ENCODE data around the gene CDH26.

DNA sequence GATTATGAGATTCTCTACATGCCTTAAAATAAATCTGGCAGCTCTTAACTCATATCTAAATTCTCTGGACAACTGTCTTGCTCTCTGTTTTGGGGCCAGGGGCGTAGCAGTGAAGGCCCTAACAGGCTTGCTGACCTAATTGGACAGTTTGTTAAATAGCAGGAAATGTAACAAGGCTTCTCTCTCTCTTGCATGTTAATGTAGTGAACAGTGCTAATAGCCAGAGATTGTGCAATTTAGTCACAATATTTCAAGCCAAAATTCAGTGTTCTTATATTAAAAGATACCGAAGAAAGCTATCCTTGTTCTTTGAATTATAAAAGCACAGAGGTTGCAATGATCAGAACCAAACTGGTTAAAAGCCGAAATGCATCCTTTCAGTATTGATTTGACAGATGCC is 21.1 kb upstream of the CDH26 start:
- TF ChIP-seq, protein P1, sequence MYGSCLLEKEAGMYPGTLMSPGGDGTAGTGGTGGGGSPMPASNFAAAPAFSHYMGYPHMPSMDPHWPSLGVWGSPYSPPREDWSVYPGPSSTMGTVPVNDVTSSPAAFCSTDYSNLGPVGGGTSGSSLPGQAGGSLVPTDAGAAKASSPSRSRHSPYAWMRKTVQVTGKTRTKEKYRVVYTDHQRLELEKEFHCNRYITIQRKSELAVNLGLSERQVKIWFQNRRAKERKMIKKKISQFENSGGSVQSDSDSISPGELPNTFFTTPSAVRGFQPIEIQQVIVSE (CRISPR knock-in tag; IDR thresholded peaks at IDR 0.05; ENCODE audit: borderline replicate concordance), result no peak
- no peak for TF ChIP-seq ZNF671 (CRISPR knock-in tag; IDR thresholded peaks at IDR 0.05)
- TF ChIP-seq, protein P2, sequence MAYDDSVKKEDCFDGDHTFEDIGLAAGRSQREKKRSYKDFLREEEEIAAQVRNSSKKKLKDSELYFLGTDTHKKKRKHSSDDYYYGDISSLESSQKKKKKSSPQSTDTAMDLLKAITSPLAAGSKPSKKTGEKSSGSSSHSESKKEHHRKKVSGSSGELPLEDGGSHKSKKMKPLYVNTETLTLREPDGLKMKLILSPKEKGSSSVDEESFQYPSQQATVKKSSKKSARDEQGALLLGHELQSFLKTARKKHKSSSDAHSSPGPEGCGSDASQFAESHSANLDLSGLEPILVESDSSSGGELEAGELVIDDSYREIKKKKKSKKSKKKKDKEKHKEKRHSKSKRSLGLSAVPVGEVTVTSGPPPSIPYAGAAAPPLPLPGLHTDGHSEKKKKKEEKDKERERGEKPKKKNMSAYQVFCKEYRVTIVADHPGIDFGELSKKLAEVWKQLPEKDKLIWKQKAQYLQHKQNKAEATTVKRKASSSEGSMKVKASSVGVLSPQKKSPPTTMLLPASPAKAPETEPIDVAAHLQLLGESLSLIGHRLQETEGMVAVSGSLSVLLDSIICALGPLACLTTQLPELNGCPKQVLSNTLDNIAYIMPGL (CRISPR knock-in tag; IDR thresholded peaks at IDR 0.05), result no peak
- TF ChIP-seq PRRX2 (CRISPR knock-in tag; IDR thresholded peaks at IDR 0.05), result no peak
- TF ChIP-seq, protein P3, sequence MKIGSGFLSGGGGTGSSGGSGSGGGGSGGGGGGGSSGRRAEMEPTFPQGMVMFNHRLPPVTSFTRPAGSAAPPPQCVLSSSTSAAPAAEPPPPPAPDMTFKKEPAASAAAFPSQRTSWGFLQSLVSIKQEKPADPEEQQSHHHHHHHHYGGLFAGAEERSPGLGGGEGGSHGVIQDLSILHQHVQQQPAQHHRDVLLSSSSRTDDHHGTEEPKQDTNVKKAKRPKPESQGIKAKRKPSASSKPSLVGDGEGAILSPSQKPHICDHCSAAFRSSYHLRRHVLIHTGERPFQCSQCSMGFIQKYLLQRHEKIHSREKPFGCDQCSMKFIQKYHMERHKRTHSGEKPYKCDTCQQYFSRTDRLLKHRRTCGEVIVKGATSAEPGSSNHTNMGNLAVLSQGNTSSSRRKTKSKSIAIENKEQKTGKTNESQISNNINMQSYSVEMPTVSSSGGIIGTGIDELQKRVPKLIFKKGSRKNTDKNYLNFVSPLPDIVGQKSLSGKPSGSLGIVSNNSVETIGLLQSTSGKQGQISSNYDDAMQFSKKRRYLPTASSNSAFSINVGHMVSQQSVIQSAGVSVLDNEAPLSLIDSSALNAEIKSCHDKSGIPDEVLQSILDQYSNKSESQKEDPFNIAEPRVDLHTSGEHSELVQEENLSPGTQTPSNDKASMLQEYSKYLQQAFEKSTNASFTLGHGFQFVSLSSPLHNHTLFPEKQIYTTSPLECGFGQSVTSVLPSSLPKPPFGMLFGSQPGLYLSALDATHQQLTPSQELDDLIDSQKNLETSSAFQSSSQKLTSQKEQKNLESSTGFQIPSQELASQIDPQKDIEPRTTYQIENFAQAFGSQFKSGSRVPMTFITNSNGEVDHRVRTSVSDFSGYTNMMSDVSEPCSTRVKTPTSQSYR (CRISPR knock-in tag; IDR thresholded peaks at IDR 0.05), result no peak
- TF ChIP-seq, protein P4, sequence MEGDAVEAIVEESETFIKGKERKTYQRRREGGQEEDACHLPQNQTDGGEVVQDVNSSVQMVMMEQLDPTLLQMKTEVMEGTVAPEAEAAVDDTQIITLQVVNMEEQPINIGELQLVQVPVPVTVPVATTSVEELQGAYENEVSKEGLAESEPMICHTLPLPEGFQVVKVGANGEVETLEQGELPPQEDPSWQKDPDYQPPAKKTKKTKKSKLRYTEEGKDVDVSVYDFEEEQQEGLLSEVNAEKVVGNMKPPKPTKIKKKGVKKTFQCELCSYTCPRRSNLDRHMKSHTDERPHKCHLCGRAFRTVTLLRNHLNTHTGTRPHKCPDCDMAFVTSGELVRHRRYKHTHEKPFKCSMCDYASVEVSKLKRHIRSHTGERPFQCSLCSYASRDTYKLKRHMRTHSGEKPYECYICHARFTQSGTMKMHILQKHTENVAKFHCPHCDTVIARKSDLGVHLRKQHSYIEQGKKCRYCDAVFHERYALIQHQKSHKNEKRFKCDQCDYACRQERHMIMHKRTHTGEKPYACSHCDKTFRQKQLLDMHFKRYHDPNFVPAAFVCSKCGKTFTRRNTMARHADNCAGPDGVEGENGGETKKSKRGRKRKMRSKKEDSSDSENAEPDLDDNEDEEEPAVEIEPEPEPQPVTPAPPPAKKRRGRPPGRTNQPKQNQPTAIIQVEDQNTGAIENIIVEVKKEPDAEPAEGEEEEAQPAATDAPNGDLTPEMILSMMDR (IDR thresholded peaks at IDR 0.05), result no peak

Measured in WTC11 (cell line).